GM12878 (cell line): ENCODE measurements around the gene C1QC. TPM values are rescaled to one million over a fixed set of nuclear protein-coding genes. Genes with fewer than 3 reads are reported as not detected.

ENCODE experiments used
- ATAC-seq: fragments of 200-7000 bp; cut with Tn5 transposase; 3 replicates; pipeline ENCODE4 v1.9.1; 2020; ENCODE audit warnings: mild to moderate bottlenecking, moderate library complexity
- BruUV-seq: library from RNA; stranded (reverse); fragments of 400-500 nt; replicated peaks from 2 replicates; lab custom pipeline; 2021; lab: Mats Ljungman, UMichigan
- CTCF ChIA-PET: fragments of 300-600 bp; sonication (Branson Sonifier 250); formaldehyde crosslinking; extraction: SDS; loops from one replicate; lab custom pipeline; 2021; ENCODE audit warnings: inconsistent platforms; lab: Yijun Ruan, JAX
- POLR2A ChIA-PET: fragments of 350-600 bp; formaldehyde crosslinking; extraction: SDS; loops from one replicate; lab custom pipeline; 2021; ENCODE audit warnings: inconsistent platforms; lab: Charles Lee
- RAD21 ChIA-PET: fragments of 300-600 bp; sonication (Branson Sonifier 250); formaldehyde crosslinking; loops from one replicate; lab custom pipeline; 2023; ENCODE audit warnings: antibody characterized with exemption; ENCODE audit not compliant: unreplicated experiment; lab: Charles Lee
- SMC1A ChIA-PET: fragments of 300-600 bp; sonication (Branson Sonifier 250); formaldehyde crosslinking; loops from one replicate; lab custom pipeline; 2023; ENCODE audit not compliant: unreplicated experiment, uncharacterized antibody; lab: Charles Lee
- DNase-seq: peaks from one replicate; pipeline ENCODE4 v3.0.0-alpha.2; 2011; ENCODE audit warnings: low read depth, low spot score
- FAIRE-seq: peaks from 3 replicates; lab custom pipeline; 2011; peaks lifted over from hg19 to GRCh38; lab: Jason Lieb, UNC
- H2AFZ ChIP-seq: 2 replicates; pipeline ENCODE4 v1.6.0; 2011; ENCODE audit warnings: low read depth, low read length, control low read depth; ENCODE audit not compliant: control insufficient read depth
- H3K27ac ChIP-seq: 2 replicates; pipeline ENCODE4 v1.5.1; 2011; ENCODE audit warnings: control low read depth; ENCODE audit not compliant: control insufficient read depth, insufficient read depth
- H3K27me3 ChIP-seq, 2 experiments: replicated peaks in 1 of 2; 2 replicates each; pipeline versions ENCODE4 v1.6.0 to v1.6.1; 2011; ENCODE audit warnings: low read length in 1 of 2; ENCODE audit not compliant: control insufficient read depth in 2 of 2, insufficient read depth in 2 of 2
- H3K36me3 ChIP-seq, 2 experiments: 2 replicates each; pipeline ENCODE4 v1.5.1; 2011; ENCODE audit warnings: low read length in 1 of 2; ENCODE audit not compliant: control insufficient read depth in 2 of 2, insufficient read depth in 2 of 2
- H3K4me1 ChIP-seq: 2 replicates; pipeline ENCODE4 v1.6.1; 2011; ENCODE audit warnings: mild to moderate bottlenecking, low read length, moderate library complexity, mixed read lengths; ENCODE audit not compliant: control insufficient read depth, insufficient read depth
- H3K4me2 ChIP-seq: 2 replicates; pipeline ENCODE4 v1.6.0; 2011; ENCODE audit warnings: control low read depth; ENCODE audit not compliant: control insufficient read depth, insufficient read depth
- H3K4me3 ChIP-seq: fragments of 200-600 bp; sonication (generic); 2 replicates; pipeline ENCODE4 v1.5.1; 2016
- H3K79me2 ChIP-seq: 2 replicates; pipeline ENCODE4 v1.6.0; 2011; ENCODE audit warnings: low read length; ENCODE audit not compliant: control insufficient read depth, insufficient read depth
- H3K9ac ChIP-seq: 2 replicates; pipeline ENCODE4 v1.8.0; 2011; ENCODE audit warnings: low read length, control low read depth, mixed read lengths; ENCODE audit not compliant: control insufficient read depth, insufficient read depth
- H3K9me3 ChIP-seq: replicated peaks from 3 replicates; pipeline ENCODE4 v1.5.1; 2011; ENCODE audit warnings: mild to moderate bottlenecking, low read length; ENCODE audit not compliant: control insufficient read depth, insufficient read depth
- H4K20me1 ChIP-seq: 2 replicates; pipeline ENCODE4 v1.6.0; 2011; ENCODE audit not compliant: control insufficient read depth, insufficient read depth
- HCFC1 ChIP-seq: fragments of 150-350 bp; IDR thresholded peaks from 2 replicates; pipeline ENCODE4 v1.6.1; 2014; ENCODE audit warnings: low read length
- REST ChIP-seq: IDR thresholded peaks from 2 replicates; pipeline ENCODE4 v1.6.1; 2012; ENCODE audit warnings: mild to moderate bottlenecking, low read depth, low read length
- ZNF24 ChIP-seq: fragments of 450-650 bp; IDR thresholded peaks from 2 replicates; pipeline ENCODE4 v1.6.1; 2017; ENCODE audit warnings: antibody characterized with exemption, mild to moderate bottlenecking
- ZNF622 ChIP-seq: fragments of 450-650 bp; IDR thresholded peaks from 2 replicates; pipeline ENCODE4 v1.6.1; 2017; ENCODE audit warnings: mild to moderate bottlenecking, inconsistent platforms
- WGBS: methylation state at CpG from one replicate; pipeline ENCODE4 v1.1.6; 2016; ENCODE audit warnings: low lambda C conversion rate; ENCODE audit not compliant: insufficient replicate concordance, insufficient coverage; ENCODE audit errors: missing lambda C conversion rate; 5-methylcytosine and 5-hydroxymethylcytosine counted together
- in situ Hi-C: fragments of 300-500 bp; cut with MboI; formaldehyde crosslinking; loops from 9 replicates; pipeline ENCODE4 v1.14.3; 2018; ENCODE audit warnings: mixed read lengths
- intact Hi-C: fragments of 100-400 bp; cut with micrococcal nuclease; formaldehyde crosslinking; loops from one replicate; pipeline ENCODE4 v1.14.2; 2022; ENCODE audit not compliant: unreplicated experiment
- polyA plus RNA-seq, 11 experiments: library from polyadenylated mRNA; depleted of rRNA in 4 of 11; unstranded in 6 of 11; stranded (reverse) in 5 of 11; fragments of >200 nt; fragmentation: Nextera tagmentation in 4 of 11; fragmentation: Illumina TruSeq in 1 of 11; extraction: Ambion mirVana in 4 of 11; extraction: Trizol in 1 of 11; gene quantifications; 1 replicate in 1 of 11; 2 replicates in 10 of 11; pipeline versions ENCODE4 v1.2.1 to v1.2.3, GENCODE V29; 2011 to 2016; ENCODE audit warnings: inconsistent platforms in 2 of 11, missing spikeins in 2 of 11, low read depth in 1 of 11
- total RNA-seq, 4 experiments: library from RNA; depleted of rRNA in 3 of 4; stranded (reverse); fragments of >200 nt in 3 of 4; fragmentation: Illumina TruSeq in 1 of 4; extraction: Trizol in 1 of 4; gene quantifications; 2 replicates each; pipeline versions ENCODE4 v1.2.1 to v1.2.3, GENCODE V29; 2013 to 2021

The C1QC gene
- total and polyA plus RNA-seq, 10 of the 15 experiments (the other 5 are each of a cell fraction or from before 2014, with no cell fraction given), result 0.74 TPM; not detected in 9

- 38% methylated on average over 9 of the region's 9 CpGs for WGBS
- CTCF ChIA-PET, result no interaction called here
- H3K4me3 ChIP-seq, result no peak overlapping the region
- no peak for DNase-seq
- H3K4me1 ChIP-seq, result no peaks in the 10 kb centered on the region
- H4K20me1 ChIP-seq, result no peaks in the 10 kb centered on the region
- H2AFZ ChIP-seq, result no peak overlapping the region
- RAD21 ChIA-PET, result no interaction called here
- H3K9ac ChIP-seq, result no peak overlapping the region
- H3K79me2 ChIP-seq, result no peaks in the 10 kb centered on the region
- SMC1A ChIA-PET, result no interaction called here
- H3K27me3 ChIP-seq, result peaks cover 0 to under 1% of the 10 kb centered on the region in 2 experiments; a peak in 2 of 4 replicates
- no TSS peak for BruUV-seq
- no peak overlapping the region for H3K4me2 ChIP-seq
- no peak for FAIRE-seq
- TF ChIP-seq REST, result peak; percentile 76
- no peak for TF ChIP-seq HCFC1
- no peak for TF ChIP-seq ZNF24
- no peak for TF ChIP-seq ZNF622
- no peak overlapping the region for H3K27ac ChIP-seq
- intact Hi-C loops (no loop called here), in situ Hi-C loops (no loop called here)
- ATAC-seq, result no peak
- POLR2A ChIA-PET, result no interaction called here
- no peaks in the 10 kb centered on the region for H3K36me3 ChIP-seq
- H3K9me3 ChIP-seq, result no peaks in the 10 kb centered on the region
Observed at GRCh38 chr1:22625262-22625925, 18.0 kb upstream of the C1QC start.
